Loucy (cell line): ENCODE data around the gene CEACAM8.

Experiments
- H2AFZ ChIP-seq: fragments of 200-600 bp; sonication (generic); 2 replicates; pipeline ENCODE4 v1.6.0; 2016; ENCODE audit warnings: antibody characterized with exemption, mild to moderate bottlenecking, low read length, moderate library complexity
- H3F3A ChIP-seq: fragments of 200-600 bp; 2 replicates; pipeline ENCODE4 v1.6.0; 2016; ENCODE audit warnings: antibody characterized with exemption, low read depth, mild to moderate bottlenecking
- H3K27me3 ChIP-seq: fragments of 200-600 bp; sonication (generic); 2 replicates; pipeline ENCODE4 v1.6.1; 2014; ENCODE audit warnings: low read length, mild to moderate bottlenecking; ENCODE audit not compliant: insufficient read depth, poor library complexity, severe bottlenecking
- H3K36me3 ChIP-seq: fragments of 200-600 bp; sonication (generic); 2 replicates; pipeline ENCODE4 v1.6.1; 2016; ENCODE audit warnings: low read length; ENCODE audit not compliant: insufficient read depth
- H3K4me1 ChIP-seq: fragments of 200-600 bp; sonication (generic); 2 replicates; pipeline ENCODE4 v1.5.1; 2014; ENCODE audit warnings: low read length, mild to moderate bottlenecking; ENCODE audit not compliant: insufficient read depth, poor library complexity, severe bottlenecking
- H3K4me2 ChIP-seq: fragments of 200-600 bp; sonication (generic); 2 replicates; pipeline ENCODE4 v1.6.0; 2014; ENCODE audit warnings: antibody characterized with exemption, low read length, low read depth, mild to moderate bottlenecking; ENCODE audit not compliant: poor library complexity, severe bottlenecking
- H3K4me3 ChIP-seq: fragments of 200-600 bp; sonication (generic); 2 replicates; pipeline ENCODE4 v1.5.1; 2014; ENCODE audit warnings: low read length, mild to moderate bottlenecking, mixed read lengths; ENCODE audit not compliant: poor library complexity, severe bottlenecking
- H3K79me2 ChIP-seq: fragments of 200-600 bp; sonication (generic); 2 replicates; pipeline ENCODE4 v1.6.1; 2014; ENCODE audit warnings: low read length; ENCODE audit not compliant: insufficient read depth
- H3K9ac ChIP-seq: fragments of 200-600 bp; sonication (generic); 2 replicates; pipeline ENCODE4 v1.6.0; 2014; ENCODE audit warnings: mild to moderate bottlenecking, low read depth, low read length, moderate library complexity; ENCODE audit not compliant: poor library complexity, severe bottlenecking
- H3K9me2 ChIP-seq: fragments of 200-600 bp; sonication (generic); replicated peaks from 2 replicates; pipeline ENCODE4 v1.6.1; 2016; ENCODE audit warnings: low read depth, low read length, mixed read lengths
- H3K9me3 ChIP-seq: fragments of 200-600 bp; sonication (generic); 2 replicates; pipeline ENCODE4 v1.6.1; 2014; ENCODE audit warnings: mild to moderate bottlenecking, antibody characterized with exemption, low read length, low read depth; ENCODE audit not compliant: insufficient read depth
- H4K20me1 ChIP-seq: fragments of 200-600 bp; sonication (generic); 2 replicates; pipeline ENCODE4 v1.6.0; 2014; ENCODE audit warnings: antibody characterized with exemption, low read length, mild to moderate bottlenecking; ENCODE audit not compliant: insufficient read depth, poor library complexity, severe bottlenecking
- EZH2phosphoT487 ChIP-seq: fragments of 200-600 bp; IDR thresholded peaks from 2 replicates; pipeline ENCODE4 v1.6.1; 2018; ENCODE audit warnings: antibody characterized with exemption, mild to moderate bottlenecking, moderate library complexity, borderline replicate concordance
- TF ChIP-seq, protein P1 (sequence below): fragments of 200-600 bp; sonication (generic); conservative IDR thresholded peaks from 2 replicates; pipeline ENCODE4 v1.5.1; 2014; ENCODE audit warnings: mild to moderate bottlenecking, antibody characterized with exemption, low read length

Gene CEACAM8

GRCh38 chr19:42563352-42564210, 31.1 kb downstream of the CEACAM8 start:
- H3K4me2 ChIP-seq, result no peak overlapping the region
- no peaks in the 10 kb centered on the region for H3K36me3 ChIP-seq
- H3F3A ChIP-seq, result no peaks in the 10 kb centered on the region
- no peaks in the 10 kb centered on the region for H3K4me1 ChIP-seq
- H3K9me2 ChIP-seq, result no peaks in the 10 kb centered on the region
- no peaks in the 10 kb centered on the region for H4K20me1 ChIP-seq
- no peak overlapping the region for H2AFZ ChIP-seq
- no peaks in the 10 kb centered on the region for H3K79me2 ChIP-seq
- no peak overlapping the region for H3K9ac ChIP-seq
- H3K9me3 ChIP-seq, result no peaks in the 10 kb centered on the region
- no peaks in the 10 kb centered on the region for H3K27me3 ChIP-seq
- no peak for TF ChIP-seq EZH2phosphoT487
- TF ChIP-seq, protein P1, sequence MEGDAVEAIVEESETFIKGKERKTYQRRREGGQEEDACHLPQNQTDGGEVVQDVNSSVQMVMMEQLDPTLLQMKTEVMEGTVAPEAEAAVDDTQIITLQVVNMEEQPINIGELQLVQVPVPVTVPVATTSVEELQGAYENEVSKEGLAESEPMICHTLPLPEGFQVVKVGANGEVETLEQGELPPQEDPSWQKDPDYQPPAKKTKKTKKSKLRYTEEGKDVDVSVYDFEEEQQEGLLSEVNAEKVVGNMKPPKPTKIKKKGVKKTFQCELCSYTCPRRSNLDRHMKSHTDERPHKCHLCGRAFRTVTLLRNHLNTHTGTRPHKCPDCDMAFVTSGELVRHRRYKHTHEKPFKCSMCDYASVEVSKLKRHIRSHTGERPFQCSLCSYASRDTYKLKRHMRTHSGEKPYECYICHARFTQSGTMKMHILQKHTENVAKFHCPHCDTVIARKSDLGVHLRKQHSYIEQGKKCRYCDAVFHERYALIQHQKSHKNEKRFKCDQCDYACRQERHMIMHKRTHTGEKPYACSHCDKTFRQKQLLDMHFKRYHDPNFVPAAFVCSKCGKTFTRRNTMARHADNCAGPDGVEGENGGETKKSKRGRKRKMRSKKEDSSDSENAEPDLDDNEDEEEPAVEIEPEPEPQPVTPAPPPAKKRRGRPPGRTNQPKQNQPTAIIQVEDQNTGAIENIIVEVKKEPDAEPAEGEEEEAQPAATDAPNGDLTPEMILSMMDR, result peak; percentile 75
- H3K4me3 ChIP-seq, result no peak overlapping the region

GRCh38 chr19:42561512-42561911, 33.2 kb downstream of the CEACAM8 start:
- no peaks in the 10 kb centered on the region for H3K79me2 ChIP-seq
- no peak for TF ChIP-seq EZH2phosphoT487
- TF ChIP-seq, protein P1, result no peak; the same call in 1 of the 2 replicates
- no peak overlapping the region for H3K4me2 ChIP-seq
- no peaks in the 10 kb centered on the region for H4K20me1 ChIP-seq
- H3K9me2 ChIP-seq, result no peaks in the 10 kb centered on the region
- H3F3A ChIP-seq, result no peaks in the 10 kb centered on the region
- no peaks in the 10 kb centered on the region for H3K4me1 ChIP-seq
- no peak overlapping the region for H2AFZ ChIP-seq
- no peaks in the 10 kb centered on the region for H3K9me3 ChIP-seq
- no peaks in the 10 kb centered on the region for H3K36me3 ChIP-seq
- H3K27me3 ChIP-seq, result no peaks in the 10 kb centered on the region
- no peak overlapping the region for H3K9ac ChIP-seq
- H3K4me3 ChIP-seq, result no peak overlapping the region

DNA sequence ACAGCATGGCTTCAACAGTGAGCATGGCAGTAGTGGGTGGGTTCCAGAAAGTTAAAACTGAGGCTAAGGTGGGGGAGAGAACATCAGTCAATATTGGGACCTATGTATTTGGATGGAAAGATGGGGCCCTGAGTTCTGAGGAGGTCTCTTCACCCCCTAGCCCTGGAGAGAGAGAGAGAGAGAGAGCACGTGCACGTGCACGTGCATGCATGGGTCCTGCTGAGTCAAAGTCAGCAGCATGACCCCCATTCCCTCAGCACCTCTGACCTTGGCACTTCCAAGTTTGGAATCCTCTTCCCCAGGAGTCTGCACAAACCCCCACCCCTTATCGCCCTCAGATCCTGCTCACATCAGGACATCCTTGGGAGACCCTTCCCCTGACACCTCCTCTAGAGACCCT, 34.0 kb downstream of the CEACAM8 start:
- H3K4me2 ChIP-seq, result no peak overlapping the region
- H3F3A ChIP-seq, result no peaks in the 10 kb centered on the region
- H3K36me3 ChIP-seq, result no peaks in the 10 kb centered on the region
- H3K4me1 ChIP-seq, result no peaks in the 10 kb centered on the region
- H2AFZ ChIP-seq, result no peak overlapping the region
- H3K27me3 ChIP-seq, result no peaks in the 10 kb centered on the region
- no peak overlapping the region for H3K4me3 ChIP-seq
- no peaks in the 10 kb centered on the region for H3K9me2 ChIP-seq
- TF ChIP-seq, protein P1, result no peak
- no peak for TF ChIP-seq EZH2phosphoT487
- H3K9ac ChIP-seq, result no peak overlapping the region
- no peaks in the 10 kb centered on the region for H3K79me2 ChIP-seq
- no peaks in the 10 kb centered on the region for H4K20me1 ChIP-seq
- no peaks in the 10 kb centered on the region for H3K9me3 ChIP-seq
